ENCODE data around the gene NLK. TPM values are rescaled to one million over a fixed set of nuclear protein-coding genes. Genes with fewer than 3 reads are reported as not detected.

Gene NLK
- total RNA-seq, 1 experiment from 2014 or later, result 40.3 TPM

DNA sequence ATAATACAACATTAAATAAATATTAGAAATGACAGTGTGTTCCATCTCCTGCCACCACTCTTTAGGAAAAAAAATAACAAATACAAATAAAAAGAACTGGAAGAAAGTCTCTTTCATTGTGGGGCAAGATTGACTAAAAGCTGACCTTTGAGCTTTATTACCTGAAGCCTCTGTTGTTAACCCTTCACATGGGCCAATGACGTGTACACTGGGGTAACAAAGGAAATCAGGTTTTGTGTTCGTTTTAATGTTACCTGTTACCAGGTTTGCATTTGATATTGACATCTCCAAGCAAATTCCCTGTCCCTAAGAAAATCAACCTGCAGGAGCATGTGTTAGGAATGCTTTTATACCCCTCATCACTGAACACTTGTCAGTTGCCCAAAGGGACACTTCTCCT, 39.0 kb downstream of the NLK start (continued):
- no peak for TF ChIP-seq ZNF219 (CRISPR knock-in tag; IDR thresholded peaks at IDR 0.05; ENCODE audit: borderline replicate concordance)
- TF ChIP-seq, protein P1, sequence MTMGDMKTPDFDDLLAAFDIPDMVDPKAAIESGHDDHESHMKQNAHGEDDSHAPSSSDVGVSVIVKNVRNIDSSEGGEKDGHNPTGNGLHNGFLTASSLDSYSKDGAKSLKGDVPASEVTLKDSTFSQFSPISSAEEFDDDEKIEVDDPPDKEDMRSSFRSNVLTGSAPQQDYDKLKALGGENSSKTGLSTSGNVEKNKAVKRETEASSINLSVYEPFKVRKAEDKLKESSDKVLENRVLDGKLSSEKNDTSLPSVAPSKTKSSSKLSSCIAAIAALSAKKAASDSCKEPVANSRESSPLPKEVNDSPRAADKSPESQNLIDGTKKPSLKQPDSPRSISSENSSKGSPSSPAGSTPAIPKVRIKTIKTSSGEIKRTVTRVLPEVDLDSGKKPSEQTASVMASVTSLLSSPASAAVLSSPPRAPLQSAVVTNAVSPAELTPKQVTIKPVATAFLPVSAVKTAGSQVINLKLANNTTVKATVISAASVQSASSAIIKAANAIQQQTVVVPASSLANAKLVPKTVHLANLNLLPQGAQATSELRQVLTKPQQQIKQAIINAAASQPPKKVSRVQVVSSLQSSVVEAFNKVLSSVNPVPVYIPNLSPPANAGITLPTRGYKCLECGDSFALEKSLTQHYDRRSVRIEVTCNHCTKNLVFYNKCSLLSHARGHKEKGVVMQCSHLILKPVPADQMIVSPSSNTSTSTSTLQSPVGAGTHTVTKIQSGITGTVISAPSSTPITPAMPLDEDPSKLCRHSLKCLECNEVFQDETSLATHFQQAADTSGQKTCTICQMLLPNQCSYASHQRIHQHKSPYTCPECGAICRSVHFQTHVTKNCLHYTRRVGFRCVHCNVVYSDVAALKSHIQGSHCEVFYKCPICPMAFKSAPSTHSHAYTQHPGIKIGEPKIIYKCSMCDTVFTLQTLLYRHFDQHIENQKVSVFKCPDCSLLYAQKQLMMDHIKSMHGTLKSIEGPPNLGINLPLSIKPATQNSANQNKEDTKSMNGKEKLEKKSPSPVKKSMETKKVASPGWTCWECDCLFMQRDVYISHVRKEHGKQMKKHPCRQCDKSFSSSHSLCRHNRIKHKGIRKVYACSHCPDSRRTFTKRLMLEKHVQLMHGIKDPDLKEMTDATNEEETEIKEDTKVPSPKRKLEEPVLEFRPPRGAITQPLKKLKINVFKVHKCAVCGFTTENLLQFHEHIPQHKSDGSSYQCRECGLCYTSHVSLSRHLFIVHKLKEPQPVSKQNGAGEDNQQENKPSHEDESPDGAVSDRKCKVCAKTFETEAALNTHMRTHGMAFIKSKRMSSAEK (CRISPR knock-in tag; IDR thresholded peaks at IDR 0.05; ENCODE audit: borderline replicate concordance), result no peak
- TF ChIP-seq JUN (CRISPR knock-in tag; IDR thresholded peaks at IDR 0.05), result no peak
- TF ChIP-seq, protein P2, sequence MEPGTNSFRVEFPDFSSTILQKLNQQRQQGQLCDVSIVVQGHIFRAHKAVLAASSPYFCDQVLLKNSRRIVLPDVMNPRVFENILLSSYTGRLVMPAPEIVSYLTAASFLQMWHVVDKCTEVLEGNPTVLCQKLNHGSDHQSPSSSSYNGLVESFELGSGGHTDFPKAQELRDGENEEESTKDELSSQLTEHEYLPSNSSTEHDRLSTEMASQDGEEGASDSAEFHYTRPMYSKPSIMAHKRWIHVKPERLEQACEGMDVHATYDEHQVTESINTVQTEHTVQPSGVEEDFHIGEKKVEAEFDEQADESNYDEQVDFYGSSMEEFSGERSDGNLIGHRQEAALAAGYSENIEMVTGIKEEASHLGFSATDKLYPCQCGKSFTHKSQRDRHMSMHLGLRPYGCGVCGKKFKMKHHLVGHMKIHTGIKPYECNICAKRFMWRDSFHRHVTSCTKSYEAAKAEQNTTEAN (CRISPR knock-in tag; IDR thresholded peaks at IDR 0.05), result no peak
- TF ChIP-seq, protein P3, sequence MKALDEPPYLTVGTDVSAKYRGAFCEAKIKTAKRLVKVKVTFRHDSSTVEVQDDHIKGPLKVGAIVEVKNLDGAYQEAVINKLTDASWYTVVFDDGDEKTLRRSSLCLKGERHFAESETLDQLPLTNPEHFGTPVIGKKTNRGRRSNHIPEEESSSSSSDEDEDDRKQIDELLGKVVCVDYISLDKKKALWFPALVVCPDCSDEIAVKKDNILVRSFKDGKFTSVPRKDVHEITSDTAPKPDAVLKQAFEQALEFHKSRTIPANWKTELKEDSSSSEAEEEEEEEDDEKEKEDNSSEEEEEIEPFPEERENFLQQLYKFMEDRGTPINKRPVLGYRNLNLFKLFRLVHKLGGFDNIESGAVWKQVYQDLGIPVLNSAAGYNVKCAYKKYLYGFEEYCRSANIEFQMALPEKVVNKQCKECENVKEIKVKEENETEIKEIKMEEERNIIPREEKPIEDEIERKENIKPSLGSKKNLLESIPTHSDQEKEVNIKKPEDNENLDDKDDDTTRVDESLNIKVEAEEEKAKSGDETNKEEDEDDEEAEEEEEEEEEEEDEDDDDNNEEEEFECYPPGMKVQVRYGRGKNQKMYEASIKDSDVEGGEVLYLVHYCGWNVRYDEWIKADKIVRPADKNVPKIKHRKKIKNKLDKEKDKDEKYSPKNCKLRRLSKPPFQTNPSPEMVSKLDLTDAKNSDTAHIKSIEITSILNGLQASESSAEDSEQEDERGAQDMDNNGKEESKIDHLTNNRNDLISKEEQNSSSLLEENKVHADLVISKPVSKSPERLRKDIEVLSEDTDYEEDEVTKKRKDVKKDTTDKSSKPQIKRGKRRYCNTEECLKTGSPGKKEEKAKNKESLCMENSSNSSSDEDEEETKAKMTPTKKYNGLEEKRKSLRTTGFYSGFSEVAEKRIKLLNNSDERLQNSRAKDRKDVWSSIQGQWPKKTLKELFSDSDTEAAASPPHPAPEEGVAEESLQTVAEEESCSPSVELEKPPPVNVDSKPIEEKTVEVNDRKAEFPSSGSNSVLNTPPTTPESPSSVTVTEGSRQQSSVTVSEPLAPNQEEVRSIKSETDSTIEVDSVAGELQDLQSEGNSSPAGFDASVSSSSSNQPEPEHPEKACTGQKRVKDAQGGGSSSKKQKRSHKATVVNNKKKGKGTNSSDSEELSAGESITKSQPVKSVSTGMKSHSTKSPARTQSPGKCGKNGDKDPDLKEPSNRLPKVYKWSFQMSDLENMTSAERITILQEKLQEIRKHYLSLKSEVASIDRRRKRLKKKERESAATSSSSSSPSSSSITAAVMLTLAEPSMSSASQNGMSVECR (CRISPR knock-in tag; IDR thresholded peaks at IDR 0.05; ENCODE audit: borderline replicate concordance), result no peak
- TF ChIP-seq ZNF317 (CRISPR knock-in tag; IDR thresholded peaks at IDR 0.05; ENCODE audit: borderline replicate concordance, low read depth), result no peak

DNA sequence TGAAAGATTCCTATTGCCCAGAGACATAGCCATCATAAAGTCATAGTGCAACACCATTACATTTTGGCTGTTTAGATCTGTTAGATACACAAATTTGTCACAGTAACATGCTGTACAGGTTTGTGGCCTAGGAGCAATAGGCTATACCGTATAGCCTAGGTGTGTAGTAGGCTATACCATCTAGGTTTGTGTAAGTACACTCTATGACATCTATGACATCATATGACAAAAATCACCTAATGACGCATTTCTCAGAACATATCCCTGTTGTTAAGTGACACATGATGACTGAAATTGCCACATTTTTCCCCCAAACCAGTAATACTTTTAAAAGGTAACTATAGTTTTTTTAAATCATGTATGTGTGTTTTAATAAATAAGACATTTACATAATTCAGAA, 43.3 kb downstream of the NLK start:
- no peak for ATAC-seq
- H3K27me3 Mint-ChIP-seq (ENCODE audit: low read depth), result no peaks in the 10 kb centered on the region
- peaks cover 24% of the 10 kb centered on the region for H3K9me3 Mint-ChIP-seq
- peaks cover 24% of the 10 kb centered on the region for H3K36me3 Mint-ChIP-seq
- no peak overlapping the region for H3K27ac Mint-ChIP-seq
- no peak for DNase-seq (ENCODE audit: low spot score)
- ChIA-PET CTCF (no interaction called here), POLR2A (no interaction called here)
- peaks cover 36% of the 10 kb centered on the region for H3K4me1 Mint-ChIP-seq
- TF ChIP-seq ZBTB21 (CRISPR knock-in tag; IDR thresholded peaks at IDR 0.05; ENCODE audit: borderline replicate concordance) (no peak), PRRX2 (CRISPR knock-in tag; IDR thresholded peaks at IDR 0.05) (no peak), TP53 (CRISPR knock-in tag; IDR thresholded peaks at IDR 0.05) (no peak)
- TF ChIP-seq, protein P3 (CRISPR knock-in tag; IDR thresholded peaks at IDR 0.05; ENCODE audit: borderline replicate concordance), result no peak
- TF ChIP-seq, protein P4, sequence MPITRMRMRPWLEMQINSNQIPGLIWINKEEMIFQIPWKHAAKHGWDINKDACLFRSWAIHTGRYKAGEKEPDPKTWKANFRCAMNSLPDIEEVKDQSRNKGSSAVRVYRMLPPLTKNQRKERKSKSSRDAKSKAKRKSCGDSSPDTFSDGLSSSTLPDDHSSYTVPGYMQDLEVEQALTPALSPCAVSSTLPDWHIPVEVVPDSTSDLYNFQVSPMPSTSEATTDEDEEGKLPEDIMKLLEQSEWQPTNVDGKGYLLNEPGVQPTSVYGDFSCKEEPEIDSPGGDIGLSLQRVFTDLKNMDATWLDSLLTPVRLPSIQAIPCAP (CRISPR knock-in tag; IDR thresholded peaks at IDR 0.05), result no peak
- no peak overlapping the region for H3K4me3 Mint-ChIP-seq
